Measurements from ENCODE around the gene LRRC4C. TPM values are rescaled to one million over a fixed set of nuclear protein-coding genes. Genes with fewer than 3 reads are reported as not detected.

LRRC4C gene
- total RNA-seq, 4 donors from 2014 or later, result 0.19 to 1.1 TPM; not detected in 2

- intact Hi-C loops (cut with DNase I; ENCODE audit: low total_unique reads), result no loop called here
- no peak overlapping the region for H3K4me3 ChIP-seq (ENCODE audit: low read depth, poor library complexity, severe bottlenecking)
- TF ChIP-seq CTCF (IDR thresholded peaks at IDR 0.05), result no peak
- no peak for TF ChIP-seq POLR2A (IDR thresholded peaks at IDR 0.05)
- no peak for DNase-seq (ENCODE audit: low spot score in 2 of 2)
- 35 to 57% methylated on average over 3 of the region's 3 CpGs for WGBS, 2 donors
These were observed 1230.8 kb downstream of the LRRC4C start for GRCh38 chr11:40228662-40229061.

DNA sequence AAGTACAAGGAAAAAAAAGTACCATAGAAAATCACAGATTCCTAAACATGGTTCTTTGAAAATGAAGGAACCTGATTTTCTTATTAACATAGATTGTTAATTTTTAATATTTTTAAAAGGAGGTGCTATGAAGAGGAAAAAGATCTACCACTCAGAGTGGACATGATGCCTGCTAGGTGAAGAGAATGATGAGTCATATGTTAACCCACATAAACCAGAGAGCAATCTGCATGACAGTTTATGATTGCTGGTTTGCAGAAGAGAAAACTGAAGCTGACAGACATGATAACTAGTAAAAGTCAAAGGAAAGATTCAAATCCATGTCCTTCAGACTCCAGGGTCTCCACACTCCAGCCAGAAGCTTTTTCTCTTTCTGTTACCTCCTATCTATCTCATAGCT, 1231.7 kb downstream of the LRRC4C start:
- no peak overlapping the region for H3K4me3 ChIP-seq (ENCODE audit: low read depth, poor library complexity, severe bottlenecking)
- TF ChIP-seq POLR2A (IDR thresholded peaks at IDR 0.05) (no peak), CTCF (IDR thresholded peaks at IDR 0.05) (no peak)
- intact Hi-C loops (cut with DNase I; ENCODE audit: low total_unique reads), result no loop called here
- no peak for DNase-seq (ENCODE audit: low spot score in 2 of 2)

DNA sequence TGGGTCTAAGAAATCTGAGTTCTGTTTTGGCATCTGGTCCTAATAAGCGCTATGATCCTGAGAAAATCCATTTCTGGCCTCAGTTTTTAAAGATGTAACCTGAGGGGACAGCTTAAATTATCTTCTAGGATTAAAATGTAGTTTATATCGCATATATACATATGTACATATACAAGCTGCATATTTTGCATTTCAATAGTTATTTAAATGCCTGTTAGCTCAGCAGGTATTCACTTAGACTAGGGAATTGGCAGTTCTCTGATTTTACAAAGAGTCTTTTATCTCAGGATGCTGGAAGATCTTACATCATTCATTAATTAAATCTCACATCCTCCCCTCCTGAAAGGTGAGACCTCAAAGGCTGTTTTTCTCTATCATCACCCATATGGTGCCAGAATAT, 1232.8 kb downstream of the LRRC4C start:
- no peak for DNase-seq (ENCODE audit: low spot score in 2 of 2)
- 28% methylated on average over 2 of the region's 2 CpGs for WGBS, 2 donors

GRCh38 chr11:40223596-40224330, 1235.7 kb downstream of the LRRC4C start:
- no peak for TF ChIP-seq CTCF (IDR thresholded peaks at IDR 0.05)
- TF ChIP-seq POLR2A (IDR thresholded peaks at IDR 0.05), result no peak
- no peak overlapping the region for H3K4me3 ChIP-seq (ENCODE audit: low read depth, poor library complexity, severe bottlenecking)
- 73 to 77% methylated on average over 2 of the region's 2 CpGs for WGBS, 2 donors
- intact Hi-C loops (cut with DNase I; ENCODE audit: low total_unique reads), result no loop called here
- DNase-seq (ENCODE audit: low spot score in 2 of 2), result no peak

More for the DNA sequence above, 1232.8 kb downstream of the LRRC4C start:
- intact Hi-C loops (cut with DNase I; ENCODE audit: low total_unique reads), result no loop called here
- H3K4me3 ChIP-seq (ENCODE audit: low read depth, poor library complexity, severe bottlenecking), result no peak overlapping the region
- TF ChIP-seq CTCF (IDR thresholded peaks at IDR 0.05) (no peak), POLR2A (IDR thresholded peaks at IDR 0.05) (no peak)

DNA sequence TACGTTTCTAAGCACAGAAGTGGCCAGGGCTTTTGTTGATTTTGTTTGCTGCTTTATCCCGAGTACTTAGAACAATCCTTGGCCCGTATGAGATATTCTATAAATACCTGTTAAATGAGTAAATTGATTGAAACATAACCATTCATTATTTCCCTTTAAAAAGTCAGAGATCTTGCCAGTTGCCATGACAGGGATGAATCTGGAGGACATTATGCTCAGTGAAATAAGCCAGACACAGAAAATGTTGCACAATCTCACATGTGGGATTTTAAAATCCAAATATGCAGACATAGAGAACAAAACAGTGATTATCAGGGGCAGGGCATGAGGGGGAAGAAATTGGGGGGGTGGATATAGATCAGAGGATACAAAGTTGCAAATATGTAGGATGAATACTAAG, 1240.1 kb downstream of the LRRC4C start:
- no peak overlapping the region for H3K4me3 ChIP-seq (ENCODE audit: low read depth, poor library complexity, severe bottlenecking)
- no peak for DNase-seq (ENCODE audit: low spot score in 2 of 2)
- 43 to 48% methylated on average over 3 of the region's 3 CpGs for WGBS, 2 donors
- TF ChIP-seq POLR2A (IDR thresholded peaks at IDR 0.05), result no peak
- no peak for TF ChIP-seq CTCF (IDR thresholded peaks at IDR 0.05)
- intact Hi-C loops (cut with DNase I; ENCODE audit: low total_unique reads), result no loop called here

DNA sequence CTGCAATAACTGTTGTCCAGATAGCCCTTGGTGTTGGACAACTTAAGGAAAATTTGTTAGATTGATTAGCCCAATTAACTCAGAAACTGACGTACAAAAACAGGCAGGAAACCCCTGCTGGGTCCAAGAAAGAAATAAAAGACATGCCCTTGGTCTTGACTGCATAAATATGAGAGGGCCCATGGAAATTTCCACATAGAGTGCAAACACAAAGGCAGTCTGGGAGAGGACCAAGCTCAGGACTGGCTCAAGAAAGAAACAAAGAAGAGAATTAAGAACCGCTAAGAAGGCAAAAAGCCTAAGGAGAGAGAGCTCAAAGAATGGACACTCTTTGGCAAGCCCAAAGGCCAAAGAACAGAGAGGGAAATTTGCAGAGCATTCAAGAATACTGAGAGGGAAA, 1243.9 kb downstream of the LRRC4C start:
- TF ChIP-seq POLR2A (IDR thresholded peaks at IDR 0.05) (no peak), CTCF (IDR thresholded peaks at IDR 0.05) (no peak)
- intact Hi-C loops (cut with DNase I; ENCODE audit: low total_unique reads), result no loop called here
- DNase-seq (ENCODE audit: low spot score in 2 of 2), result no peak
- no peak overlapping the region for H3K4me3 ChIP-seq (ENCODE audit: low read depth, poor library complexity, severe bottlenecking)
- 70% methylated on average over 2 of the region's 2 CpGs for WGBS, 2 donors
